Astrocyte (in vitro differentiated cells and primary cell): ENCODE results near the gene ALK.

Experiments used
- EZH2 ChIP-seq: IDR thresholded peaks from 2 replicates; pipeline ENCODE4 v1.6.1; 2012; ENCODE audit warnings: mild to moderate bottlenecking, low read length, inconsistent platforms; ENCODE audit not compliant: insufficient read depth
- TF ChIP-seq, protein P1 (sequence below): IDR thresholded peaks from 2 replicates; pipeline ENCODE4 v1.5.1; 2011; ENCODE audit warnings: low read depth, mild to moderate bottlenecking, inconsistent platforms, low read length, moderate library complexity; ENCODE audit not compliant: insufficient read depth

DNA sequence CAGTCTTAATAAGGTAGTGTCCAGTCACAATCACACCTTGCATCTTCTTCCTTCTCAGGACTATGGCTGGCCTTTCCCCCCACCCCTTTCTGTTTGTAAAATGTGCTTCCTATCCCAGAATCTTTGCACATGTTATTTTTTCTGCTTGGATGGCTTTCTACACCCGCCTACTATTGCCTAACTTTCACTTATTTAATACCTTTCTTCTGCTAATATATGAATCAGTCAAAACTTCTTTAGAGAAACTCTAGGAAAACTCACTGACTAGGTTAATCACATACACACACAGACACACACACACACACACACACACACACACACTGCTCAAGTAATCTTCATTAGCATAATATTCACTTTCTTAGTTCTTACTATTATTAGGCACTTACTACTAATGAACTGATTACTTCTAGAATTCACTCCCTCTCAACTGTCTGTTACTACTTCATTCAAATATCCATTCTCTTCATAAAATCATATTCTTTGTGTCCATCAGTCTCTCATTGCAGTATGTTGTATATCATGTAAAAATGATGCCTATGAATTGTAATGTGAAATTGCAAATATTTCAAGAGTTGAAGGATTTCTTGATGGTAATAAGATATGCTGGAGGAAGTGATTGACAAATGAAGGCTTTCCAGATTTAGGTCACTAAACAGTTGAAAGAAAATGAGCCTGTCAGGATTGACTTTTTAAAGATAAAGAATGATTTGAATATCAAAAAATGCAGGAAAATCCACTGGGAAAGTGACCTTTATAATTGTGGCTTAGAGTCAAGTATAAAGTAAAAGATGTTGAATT, 754.9 kb downstream of the ALK start:
- TF ChIP-seq EZH2 = no peak
- TF ChIP-seq, protein P1, sequence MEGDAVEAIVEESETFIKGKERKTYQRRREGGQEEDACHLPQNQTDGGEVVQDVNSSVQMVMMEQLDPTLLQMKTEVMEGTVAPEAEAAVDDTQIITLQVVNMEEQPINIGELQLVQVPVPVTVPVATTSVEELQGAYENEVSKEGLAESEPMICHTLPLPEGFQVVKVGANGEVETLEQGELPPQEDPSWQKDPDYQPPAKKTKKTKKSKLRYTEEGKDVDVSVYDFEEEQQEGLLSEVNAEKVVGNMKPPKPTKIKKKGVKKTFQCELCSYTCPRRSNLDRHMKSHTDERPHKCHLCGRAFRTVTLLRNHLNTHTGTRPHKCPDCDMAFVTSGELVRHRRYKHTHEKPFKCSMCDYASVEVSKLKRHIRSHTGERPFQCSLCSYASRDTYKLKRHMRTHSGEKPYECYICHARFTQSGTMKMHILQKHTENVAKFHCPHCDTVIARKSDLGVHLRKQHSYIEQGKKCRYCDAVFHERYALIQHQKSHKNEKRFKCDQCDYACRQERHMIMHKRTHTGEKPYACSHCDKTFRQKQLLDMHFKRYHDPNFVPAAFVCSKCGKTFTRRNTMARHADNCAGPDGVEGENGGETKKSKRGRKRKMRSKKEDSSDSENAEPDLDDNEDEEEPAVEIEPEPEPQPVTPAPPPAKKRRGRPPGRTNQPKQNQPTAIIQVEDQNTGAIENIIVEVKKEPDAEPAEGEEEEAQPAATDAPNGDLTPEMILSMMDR = no peak
